GM12801 (cell line): ENCODE data around the gene SULT4A1.

Experiments used
- CTCF ChIP-seq: IDR thresholded peaks from one replicate; pipeline ENCODE4 v1.5.1; 2011; ENCODE audit warnings: control low read depth; ENCODE audit not compliant: insufficient read length; ENCODE audit errors: extremely low read depth

Gene SULT4A1

GRCh38 chr22:43889860-43890253 is 27.5 kb upstream of the SULT4A1 start:
- no peak for TF ChIP-seq CTCF

- no peak for TF ChIP-seq CTCF
These were observed 27.0 kb upstream of the SULT4A1 start for GRCh38 chr22:43889201-43889859.

GRCh38 chr22:43888740-43889139 is 26.4 kb upstream of the SULT4A1 start:
- no peak for TF ChIP-seq CTCF

GRCh38 chr22:43887391-43887790 is 25.1 kb upstream of the SULT4A1 start:
- no peak for TF ChIP-seq CTCF

GRCh38 chr22:43886231-43886630 is 23.9 kb upstream of the SULT4A1 start:
- TF ChIP-seq CTCF = no peak

GRCh38 chr22:43885786-43886185 is 23.5 kb upstream of the SULT4A1 start:
- no peak for TF ChIP-seq CTCF

GRCh38 chr22:43885319-43885671 is 23.0 kb upstream of the SULT4A1 start:
- TF ChIP-seq CTCF = no peak
